Ovary (tissue), 3 donors: ENCODE data around the gene SCGB3A1.

Experiments
- POLR2A ChIP-seq: fragments of 450-650 bp; IDR thresholded peaks from one replicate; pipeline ENCODE4 v1.6.1; 2017; ENCODE audit warnings: antibody characterized with exemption, mild to moderate bottlenecking, moderate library complexity
- TF ChIP-seq, protein P1 (sequence below), 3 donors: fragments of 450-650 bp in 2 of 3; fragments of 200-600 bp in 1 of 3; IDR thresholded peaks; one replicate each; pipeline versions ENCODE4 v1.5.1 to v1.8.0; 2016 to 2022; ENCODE audit warnings: antibody characterized with exemption in 3 of 3, mild to moderate bottlenecking in 1 of 3
- donor health status: DM: no; HTN: no; CAD: no.

DNA sequence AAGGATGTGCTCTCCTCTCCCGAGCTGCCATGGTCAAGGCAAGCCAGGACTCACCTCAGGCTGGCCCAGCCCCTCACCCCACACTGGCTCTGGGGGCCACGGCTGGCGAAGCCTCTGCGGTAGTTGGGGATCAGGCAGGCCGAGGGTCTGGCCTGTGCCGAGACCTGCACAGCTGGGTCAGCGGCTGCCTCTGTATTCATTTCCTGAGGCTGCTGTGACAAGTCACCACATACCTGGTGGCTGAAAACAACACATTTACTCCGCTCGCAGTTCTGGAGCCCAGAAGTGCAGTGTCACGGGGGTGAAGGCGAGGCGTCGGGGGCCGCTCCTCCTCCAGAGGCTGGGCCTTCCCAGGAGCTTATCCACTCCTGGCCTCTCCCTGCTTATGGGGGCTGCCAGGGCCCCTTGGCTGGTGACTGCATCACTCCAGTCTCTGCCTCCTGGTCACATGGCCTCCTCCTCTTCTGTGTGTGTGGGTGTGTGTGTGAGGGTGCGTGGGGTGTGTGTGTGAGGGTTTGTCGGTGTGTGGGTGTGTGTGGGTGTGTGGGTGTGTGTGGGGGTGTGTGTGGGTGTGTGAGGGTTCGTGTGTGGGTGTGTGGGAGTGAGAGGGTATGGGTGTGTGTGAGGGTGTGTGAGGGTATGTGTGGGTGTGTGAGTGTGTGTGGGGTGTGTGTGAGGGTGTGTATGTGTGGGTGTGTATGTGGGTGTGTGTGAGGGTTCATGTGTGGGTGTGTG, 3.2 kb upstream of the SCGB3A1 start:
- no peak for TF ChIP-seq POLR2A
- TF ChIP-seq, protein P1, sequence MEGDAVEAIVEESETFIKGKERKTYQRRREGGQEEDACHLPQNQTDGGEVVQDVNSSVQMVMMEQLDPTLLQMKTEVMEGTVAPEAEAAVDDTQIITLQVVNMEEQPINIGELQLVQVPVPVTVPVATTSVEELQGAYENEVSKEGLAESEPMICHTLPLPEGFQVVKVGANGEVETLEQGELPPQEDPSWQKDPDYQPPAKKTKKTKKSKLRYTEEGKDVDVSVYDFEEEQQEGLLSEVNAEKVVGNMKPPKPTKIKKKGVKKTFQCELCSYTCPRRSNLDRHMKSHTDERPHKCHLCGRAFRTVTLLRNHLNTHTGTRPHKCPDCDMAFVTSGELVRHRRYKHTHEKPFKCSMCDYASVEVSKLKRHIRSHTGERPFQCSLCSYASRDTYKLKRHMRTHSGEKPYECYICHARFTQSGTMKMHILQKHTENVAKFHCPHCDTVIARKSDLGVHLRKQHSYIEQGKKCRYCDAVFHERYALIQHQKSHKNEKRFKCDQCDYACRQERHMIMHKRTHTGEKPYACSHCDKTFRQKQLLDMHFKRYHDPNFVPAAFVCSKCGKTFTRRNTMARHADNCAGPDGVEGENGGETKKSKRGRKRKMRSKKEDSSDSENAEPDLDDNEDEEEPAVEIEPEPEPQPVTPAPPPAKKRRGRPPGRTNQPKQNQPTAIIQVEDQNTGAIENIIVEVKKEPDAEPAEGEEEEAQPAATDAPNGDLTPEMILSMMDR (IDR thresholded peaks at IDR 0.05): no peak
